WTC11 (cell line): ENCODE data around the gene KLHL26.

Source experiments
- CBFB ChIP-seq: sonication (generic); formaldehyde crosslinking; IDR thresholded peaks from 2 replicates; pipeline ENCODE4 v1.8.1; 2022; ENCODE audit warnings: mild to moderate bottlenecking, low read depth, missing genetic modification reagents
- NFYB ChIP-seq: sonication (generic); formaldehyde crosslinking; conservative IDR thresholded peaks from 2 replicates; pipeline ENCODE4 v1.8.0; 2022; ENCODE audit warnings: low read depth, missing genetic modification reagents
- TCF7 ChIP-seq: sonication (generic); formaldehyde crosslinking; IDR thresholded peaks from 2 replicates; pipeline ENCODE4 v1.8.0; 2022; ENCODE audit warnings: mild to moderate bottlenecking, low read depth, missing genetic modification reagents, moderate library complexity
- TP53 ChIP-seq: sonication (generic); formaldehyde crosslinking; IDR thresholded peaks from 2 replicates; pipeline ENCODE4 v1.8.1; 2023; ENCODE audit warnings: mild to moderate bottlenecking, missing genetic modification reagents
- TF ChIP-seq, protein P1 (sequence below): fragments of 200-600 bp; IDR thresholded peaks from 2 replicates; pipeline ENCODE4 v1.8.0; 2022; ENCODE audit warnings: antibody characterized with exemption
- TF ChIP-seq, protein P2 (sequence below): sonication (generic); formaldehyde crosslinking; IDR thresholded peaks from 2 replicates; pipeline ENCODE4 v1.8.1; 2022; ENCODE audit warnings: low read depth, missing genetic modification reagents, borderline replicate concordance

DNA sequence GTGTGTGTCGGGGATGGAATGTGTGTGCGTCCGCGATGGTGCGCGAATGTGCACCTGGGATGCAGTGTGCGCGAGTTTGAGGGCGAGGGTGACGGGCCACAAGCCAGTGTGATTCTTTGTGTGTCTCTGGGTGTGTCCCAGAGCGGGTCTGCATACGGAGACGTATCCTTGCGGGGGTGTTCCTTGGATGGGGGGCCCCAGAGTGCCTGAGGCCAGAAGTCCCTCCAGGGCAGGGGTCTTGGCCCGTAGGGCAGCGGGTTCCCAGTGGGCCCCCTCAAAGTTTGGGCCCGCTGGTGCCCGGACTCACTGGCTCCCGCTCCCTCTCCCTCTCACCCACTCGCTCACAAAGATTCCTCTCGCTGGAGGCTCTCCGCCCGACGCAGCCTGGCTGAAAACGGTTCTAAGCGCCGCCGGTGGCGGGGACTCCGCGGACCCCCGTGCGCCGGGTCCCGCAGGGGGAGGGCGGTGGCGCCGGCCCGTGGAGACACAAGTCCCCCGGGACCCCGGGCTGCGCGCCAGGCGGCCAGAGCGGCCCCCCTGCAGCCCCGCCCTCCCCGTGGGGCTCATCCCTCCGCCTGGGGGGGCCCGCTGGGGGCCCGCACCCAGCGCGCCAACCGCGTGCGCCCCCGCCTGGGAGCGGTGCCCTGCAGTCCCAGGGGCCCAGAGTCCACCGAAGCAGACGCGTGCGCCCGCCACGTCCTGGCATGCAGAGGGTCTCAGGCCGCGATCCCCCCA is 31.1 kb upstream of the KLHL26 start:
- TF ChIP-seq, protein P1, sequence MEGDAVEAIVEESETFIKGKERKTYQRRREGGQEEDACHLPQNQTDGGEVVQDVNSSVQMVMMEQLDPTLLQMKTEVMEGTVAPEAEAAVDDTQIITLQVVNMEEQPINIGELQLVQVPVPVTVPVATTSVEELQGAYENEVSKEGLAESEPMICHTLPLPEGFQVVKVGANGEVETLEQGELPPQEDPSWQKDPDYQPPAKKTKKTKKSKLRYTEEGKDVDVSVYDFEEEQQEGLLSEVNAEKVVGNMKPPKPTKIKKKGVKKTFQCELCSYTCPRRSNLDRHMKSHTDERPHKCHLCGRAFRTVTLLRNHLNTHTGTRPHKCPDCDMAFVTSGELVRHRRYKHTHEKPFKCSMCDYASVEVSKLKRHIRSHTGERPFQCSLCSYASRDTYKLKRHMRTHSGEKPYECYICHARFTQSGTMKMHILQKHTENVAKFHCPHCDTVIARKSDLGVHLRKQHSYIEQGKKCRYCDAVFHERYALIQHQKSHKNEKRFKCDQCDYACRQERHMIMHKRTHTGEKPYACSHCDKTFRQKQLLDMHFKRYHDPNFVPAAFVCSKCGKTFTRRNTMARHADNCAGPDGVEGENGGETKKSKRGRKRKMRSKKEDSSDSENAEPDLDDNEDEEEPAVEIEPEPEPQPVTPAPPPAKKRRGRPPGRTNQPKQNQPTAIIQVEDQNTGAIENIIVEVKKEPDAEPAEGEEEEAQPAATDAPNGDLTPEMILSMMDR: no peak
- no peak for TF ChIP-seq CBFB
- TF ChIP-seq TP53: no peak
- TF ChIP-seq NFYB (CRISPR knock-in tag): no peak
- TF ChIP-seq TCF7 (CRISPR knock-in tag): no peak
- TF ChIP-seq, protein P2, sequence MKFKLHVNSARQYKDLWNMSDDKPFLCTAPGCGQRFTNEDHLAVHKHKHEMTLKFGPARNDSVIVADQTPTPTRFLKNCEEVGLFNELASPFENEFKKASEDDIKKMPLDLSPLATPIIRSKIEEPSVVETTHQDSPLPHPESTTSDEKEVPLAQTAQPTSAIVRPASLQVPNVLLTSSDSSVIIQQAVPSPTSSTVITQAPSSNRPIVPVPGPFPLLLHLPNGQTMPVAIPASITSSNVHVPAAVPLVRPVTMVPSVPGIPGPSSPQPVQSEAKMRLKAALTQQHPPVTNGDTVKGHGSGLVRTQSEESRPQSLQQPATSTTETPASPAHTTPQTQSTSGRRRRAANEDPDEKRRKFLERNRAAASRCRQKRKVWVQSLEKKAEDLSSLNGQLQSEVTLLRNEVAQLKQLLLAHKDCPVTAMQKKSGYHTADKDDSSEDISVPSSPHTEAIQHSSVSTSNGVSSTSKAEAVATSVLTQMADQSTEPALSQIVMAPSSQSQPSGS (CRISPR knock-in tag): no peak
